Stimulated activated CD8-positive, alpha-beta memory T cell treated with anti-CD3 and anti-CD28 coated beads, Interleukin-12 subunit alpha, Interleukin-12 subunit beta, amount 100 ng/mL, for 1 hour (primary cell): ENCODE data around the gene MAF.

Experiments
- DNase-seq: peaks from one replicate; pipeline ENCODE4 v3.0.0-alpha.2; 2020; ENCODE audit warnings: low read depth

Gene MAF

GRCh38 chr16:79600638-79601091, at the start of gene MAF:
MAF (minus strand) TSS chr16:79600737; CDS start chr16:79599902, 835 bp downstream.
- DNase-seq, result peak; percentile 74

- no peak for DNase-seq
Observed at GRCh38 chr16:79648826-79649225, 48.3 kb upstream of the MAF start.

GRCh38 chr16:79647586-79647985, 47.0 kb upstream of the MAF start:
- DNase-seq, result no peak

GRCh38 chr16:79645701-79646100, 45.2 kb upstream of the MAF start:
- no peak for DNase-seq

- no peak for DNase-seq
Observed at GRCh38 chr16:79644971-79645667, 44.6 kb upstream of the MAF start.

GRCh38 chr16:79642652-79643051, 42.1 kb upstream of the MAF start:
- no peak for DNase-seq

GRCh38 chr16:79640513-79641360, 40.2 kb upstream of the MAF start:
- no peak for DNase-seq

- DNase-seq, result no peak
Observed at GRCh38 chr16:79639576-79640311, 39.2 kb upstream of the MAF start.

- DNase-seq, result no peak
Observed at GRCh38 chr16:79638386-79638785, 37.8 kb upstream of the MAF start.

GRCh38 chr16:79635488-79635887, 35.0 kb upstream of the MAF start:
- DNase-seq, result no peak

GRCh38 chr16:79634298-79634697, 33.8 kb upstream of the MAF start:
- no peak for DNase-seq

- DNase-seq, result no peak
Observed at GRCh38 chr16:79632289-79632688, 31.8 kb upstream of the MAF start.

- DNase-seq, result no peak
Observed at GRCh38 chr16:79628988-79629387, 28.5 kb upstream of the MAF start.

GRCh38 chr16:79628501-79628975, 28.0 kb upstream of the MAF start:
- peak; percentile 16 for DNase-seq

GRCh38 chr16:79627092-79627491, 26.6 kb upstream of the MAF start:
- no peak for DNase-seq

- DNase-seq, result no peak
Observed at GRCh38 chr16:79625738-79626137, 25.2 kb upstream of the MAF start.

GRCh38 chr16:79623824-79624223, 23.3 kb upstream of the MAF start:
- no peak for DNase-seq

GRCh38 chr16:79623062-79623461, 22.5 kb upstream of the MAF start:
- DNase-seq, result no peak

GRCh38 chr16:79621027-79621426, 20.5 kb upstream of the MAF start:
- DNase-seq, result no peak

- no peak for DNase-seq
Observed at GRCh38 chr16:79618692-79619050, 18.1 kb upstream of the MAF start.

GRCh38 chr16:79618041-79618691, 17.6 kb upstream of the MAF start:
- DNase-seq, result no peak

- no peak for DNase-seq
Observed at GRCh38 chr16:79613009-79613408, 12.5 kb upstream of the MAF start.
